GM06990 (cell line): ENCODE data around the gene CDH4.

Source experiments
- DNase-seq: peaks from one replicate; pipeline ENCODE4 v3.0.0-alpha.2; 2011; ENCODE audit not compliant: insufficient read length; ENCODE audit errors: extremely low read depth
- H3K27me3 ChIP-seq: replicated peaks from 2 replicates; pipeline ENCODE4 v1.6.0; 2011; ENCODE audit warnings: low read length; ENCODE audit not compliant: control insufficient read depth, insufficient read depth
- H3K36me3 ChIP-seq: 2 replicates; pipeline ENCODE4 v1.5.1; 2011; ENCODE audit warnings: low read length; ENCODE audit not compliant: control insufficient read depth, insufficient read depth
- H3K4me3 ChIP-seq: replicated peaks from 2 replicates; pipeline ENCODE4 v1.5.1; 2011; ENCODE audit warnings: low read depth, mild to moderate bottlenecking, control low read depth, low read length
- TF ChIP-seq, protein P1 (sequence below): IDR thresholded peaks from 2 replicates; pipeline ENCODE4 v1.5.1; 2011; ENCODE audit warnings: low read length, control low read depth, mild to moderate bottlenecking, inconsistent platforms; ENCODE audit not compliant: insufficient read depth, poor library complexity, severe bottlenecking

CDH4 gene

DNA sequence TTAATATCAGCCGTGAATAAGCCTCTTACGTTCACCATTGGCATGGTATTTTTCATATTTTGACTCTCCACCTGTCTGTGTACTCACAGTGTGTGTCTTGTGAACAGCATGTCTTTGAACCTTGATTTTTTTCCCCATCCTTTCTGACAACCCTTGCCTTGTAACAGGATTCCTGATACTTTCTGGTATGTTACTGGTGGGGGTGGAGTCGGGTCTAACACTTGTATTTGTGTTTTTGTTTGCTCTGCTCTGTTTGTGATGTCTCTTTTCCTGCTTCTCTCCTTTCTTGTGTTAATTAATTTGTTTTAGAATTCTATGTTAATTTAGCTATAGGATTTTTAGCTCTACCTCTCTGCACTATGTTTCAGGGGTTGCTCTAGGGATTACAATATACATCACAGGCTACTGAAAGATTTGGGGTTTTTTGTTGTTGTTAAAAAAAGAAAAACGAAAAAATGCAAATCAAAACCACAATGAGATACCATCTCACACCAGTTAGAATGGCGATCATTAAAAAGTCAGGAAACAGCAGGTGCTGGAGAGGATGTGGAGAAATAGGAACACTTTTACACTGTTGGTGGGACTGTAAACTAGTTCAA is 245.1 kb downstream of the CDH4 start:
- no peak for DNase-seq
- TF ChIP-seq, protein P1, sequence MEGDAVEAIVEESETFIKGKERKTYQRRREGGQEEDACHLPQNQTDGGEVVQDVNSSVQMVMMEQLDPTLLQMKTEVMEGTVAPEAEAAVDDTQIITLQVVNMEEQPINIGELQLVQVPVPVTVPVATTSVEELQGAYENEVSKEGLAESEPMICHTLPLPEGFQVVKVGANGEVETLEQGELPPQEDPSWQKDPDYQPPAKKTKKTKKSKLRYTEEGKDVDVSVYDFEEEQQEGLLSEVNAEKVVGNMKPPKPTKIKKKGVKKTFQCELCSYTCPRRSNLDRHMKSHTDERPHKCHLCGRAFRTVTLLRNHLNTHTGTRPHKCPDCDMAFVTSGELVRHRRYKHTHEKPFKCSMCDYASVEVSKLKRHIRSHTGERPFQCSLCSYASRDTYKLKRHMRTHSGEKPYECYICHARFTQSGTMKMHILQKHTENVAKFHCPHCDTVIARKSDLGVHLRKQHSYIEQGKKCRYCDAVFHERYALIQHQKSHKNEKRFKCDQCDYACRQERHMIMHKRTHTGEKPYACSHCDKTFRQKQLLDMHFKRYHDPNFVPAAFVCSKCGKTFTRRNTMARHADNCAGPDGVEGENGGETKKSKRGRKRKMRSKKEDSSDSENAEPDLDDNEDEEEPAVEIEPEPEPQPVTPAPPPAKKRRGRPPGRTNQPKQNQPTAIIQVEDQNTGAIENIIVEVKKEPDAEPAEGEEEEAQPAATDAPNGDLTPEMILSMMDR, result no peak
- Histone ChIP-seq H3K27me3 (no peaks in the 10 kb centered on the region), H3K36me3 (no peaks in the 10 kb centered on the region), H3K4me3 (no peak overlapping the region)

DNA sequence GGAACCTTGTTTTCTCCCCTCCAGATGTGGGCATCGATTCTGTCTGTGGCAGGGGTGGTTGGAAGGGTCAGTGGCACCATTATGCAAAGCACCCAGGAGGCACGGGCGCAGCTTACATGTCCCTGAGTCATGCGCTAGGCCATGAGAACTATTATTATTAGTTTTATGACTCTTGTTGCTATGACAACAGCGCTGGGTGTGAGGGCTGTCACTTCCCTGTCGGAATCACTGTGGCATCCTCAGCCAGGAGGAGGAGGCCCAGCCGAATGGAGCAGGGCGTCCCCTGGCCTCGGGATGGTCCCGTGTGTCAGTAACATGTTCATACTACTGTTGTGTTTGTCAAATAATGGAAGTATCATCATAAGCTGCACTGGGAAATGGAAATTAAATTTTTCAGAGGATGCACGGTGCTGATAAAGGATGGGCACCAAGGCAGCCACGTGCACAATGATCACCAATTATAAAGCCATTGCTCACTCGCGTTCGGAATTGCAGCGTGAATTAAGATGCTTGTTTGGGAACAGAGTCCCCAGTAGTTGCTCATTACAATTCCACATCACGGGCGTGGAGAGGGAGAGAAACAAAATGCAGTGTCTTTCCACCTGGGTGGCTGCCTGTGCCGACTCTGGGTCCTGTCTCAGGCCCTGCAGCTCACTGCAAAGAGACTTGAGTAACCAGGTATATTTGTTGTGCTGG is 247.9 kb downstream of the CDH4 start:
- DNase-seq, result no peak
- H3K27me3 ChIP-seq, result no peaks in the 10 kb centered on the region
- H3K4me3 ChIP-seq, result no peak overlapping the region
- TF ChIP-seq, protein P1, result no peak
- H3K36me3 ChIP-seq, result no peaks in the 10 kb centered on the region

DNA sequence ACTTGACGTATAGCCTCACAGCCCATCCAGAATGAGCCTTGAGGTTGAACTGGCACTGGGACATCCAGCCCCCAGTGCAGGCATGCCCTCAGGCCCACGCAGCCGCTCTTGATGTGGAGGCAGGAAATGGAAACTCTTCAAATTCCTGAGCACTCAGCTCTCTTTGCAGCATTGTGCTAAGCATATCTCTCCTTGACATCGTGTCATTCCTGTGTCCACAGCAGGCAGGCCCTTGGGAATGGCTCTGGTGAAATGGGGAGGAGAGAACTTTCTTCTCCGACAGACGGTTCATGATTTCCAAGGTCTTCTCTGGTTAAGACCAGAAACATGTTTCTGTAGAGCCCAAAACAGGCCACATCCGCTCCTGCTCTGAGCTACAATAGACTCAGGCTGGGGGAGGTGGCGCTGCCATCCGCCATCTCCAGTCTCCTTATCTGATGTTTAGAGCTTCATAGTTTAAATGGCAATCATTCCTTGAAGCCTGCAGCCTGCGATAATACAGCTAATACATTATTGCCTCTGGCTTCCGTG is 248.8 kb downstream of the CDH4 start:
- H3K4me3 ChIP-seq, result no peak overlapping the region
- H3K27me3 ChIP-seq, result no peaks in the 10 kb centered on the region
- no peak for DNase-seq
- H3K36me3 ChIP-seq, result no peaks in the 10 kb centered on the region
- TF ChIP-seq, protein P1, result no peak

DNA sequence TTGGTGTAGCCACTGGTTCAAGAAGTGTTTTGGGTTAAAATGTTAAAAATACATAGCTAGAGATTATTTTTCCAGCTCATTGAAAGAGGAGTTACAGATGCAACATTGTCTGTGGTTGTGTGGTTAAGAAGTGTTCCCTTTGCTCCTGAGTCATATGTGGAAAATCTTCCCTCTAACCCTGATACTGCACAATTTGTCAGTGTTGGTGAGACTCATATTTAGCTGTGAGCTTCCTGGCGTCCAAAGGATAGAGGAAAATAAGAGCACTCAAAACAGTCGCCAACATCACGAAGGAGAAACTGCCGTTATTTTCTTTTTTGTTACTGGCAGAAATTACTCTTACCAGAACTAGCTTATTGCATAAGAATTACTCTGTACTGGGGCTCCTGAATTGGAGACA is 250.4 kb downstream of the CDH4 start:
- Histone ChIP-seq H3K36me3 (no peaks in the 10 kb centered on the region), H3K4me3 (no peak overlapping the region), H3K27me3 (no peaks in the 10 kb centered on the region)
- TF ChIP-seq, protein P1, result no peak
- DNase-seq, result no peak

DNA sequence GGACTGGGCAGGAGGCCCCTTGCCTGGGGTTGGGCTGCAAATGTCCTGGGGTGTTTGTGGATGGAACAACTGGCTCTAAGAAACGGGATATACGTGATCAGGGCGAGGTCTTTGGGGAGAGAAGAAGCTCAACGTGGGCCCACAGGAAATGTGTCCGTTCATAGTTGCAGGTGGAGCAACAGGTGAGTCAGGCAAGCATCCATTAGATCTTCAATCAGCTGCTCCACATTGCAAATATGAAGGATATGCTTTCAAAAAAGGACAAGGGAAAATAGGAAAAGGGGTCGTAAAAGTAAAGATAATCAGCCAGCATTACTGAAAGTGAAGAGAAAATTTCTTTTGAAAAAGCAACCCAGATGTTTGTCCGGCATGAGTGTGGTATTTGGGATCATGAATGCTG is 251.0 kb downstream of the CDH4 start:
- Histone ChIP-seq H3K4me3 (no peak overlapping the region), H3K27me3 (no peaks in the 10 kb centered on the region), H3K36me3 (no peaks in the 10 kb centered on the region)
- TF ChIP-seq, protein P1, result no peak
- no peak for DNase-seq
